ENCODE measurements around the gene DLL1.

The DLL1 gene

GRCh38 chr6:170234419-170234818 lies 56.5 kb downstream of the DLL1 start:
- Histone ChIP-seq H3K9me3 (replicated peaks; ENCODE audit: insufficient read depth, low read length) (no peaks in the 10 kb centered on the region), H3K4me3 (ENCODE audit: low read length) (peak overlapping the region; percentile 42; the same call in 1 of the 2 replicates), H4K20me1 (ENCODE audit: insufficient read depth, low read length) (no peaks in the 10 kb centered on the region), H3K79me2 (ENCODE audit: low read length) (no peaks in the 10 kb centered on the region), H3K4me2 (ENCODE audit: low read depth, low read length) (peak overlapping the region; percentile 50; the same call in 1 of the 2 replicates), H2AFZ (ENCODE audit: low read length) (peak overlapping the region; percentile 8; the same call in 1 of the 2 replicates), H3K27ac (ENCODE audit: low read length) (no peak overlapping the region), H3K4me1 (ENCODE audit: low read length) (no peaks in the 10 kb centered on the region), H3F3A (ENCODE audit: insufficient read depth, low read length) (no peaks in the 10 kb centered on the region), H3K36me3 (replicated peaks; ENCODE audit: insufficient read depth, low read length) (no peaks in the 10 kb centered on the region), H3K9me2 (replicated peaks; ENCODE audit: insufficient read depth, low read length) (no peaks in the 10 kb centered on the region), H3K27me3 (replicated peaks; ENCODE audit: insufficient read depth, low read length) (no peaks in the 10 kb centered on the region; the same call in 1 of the 2 replicates), H3K9ac (ENCODE audit: low read length) (no peak overlapping the region)
- TF ChIP-seq, protein P1, sequence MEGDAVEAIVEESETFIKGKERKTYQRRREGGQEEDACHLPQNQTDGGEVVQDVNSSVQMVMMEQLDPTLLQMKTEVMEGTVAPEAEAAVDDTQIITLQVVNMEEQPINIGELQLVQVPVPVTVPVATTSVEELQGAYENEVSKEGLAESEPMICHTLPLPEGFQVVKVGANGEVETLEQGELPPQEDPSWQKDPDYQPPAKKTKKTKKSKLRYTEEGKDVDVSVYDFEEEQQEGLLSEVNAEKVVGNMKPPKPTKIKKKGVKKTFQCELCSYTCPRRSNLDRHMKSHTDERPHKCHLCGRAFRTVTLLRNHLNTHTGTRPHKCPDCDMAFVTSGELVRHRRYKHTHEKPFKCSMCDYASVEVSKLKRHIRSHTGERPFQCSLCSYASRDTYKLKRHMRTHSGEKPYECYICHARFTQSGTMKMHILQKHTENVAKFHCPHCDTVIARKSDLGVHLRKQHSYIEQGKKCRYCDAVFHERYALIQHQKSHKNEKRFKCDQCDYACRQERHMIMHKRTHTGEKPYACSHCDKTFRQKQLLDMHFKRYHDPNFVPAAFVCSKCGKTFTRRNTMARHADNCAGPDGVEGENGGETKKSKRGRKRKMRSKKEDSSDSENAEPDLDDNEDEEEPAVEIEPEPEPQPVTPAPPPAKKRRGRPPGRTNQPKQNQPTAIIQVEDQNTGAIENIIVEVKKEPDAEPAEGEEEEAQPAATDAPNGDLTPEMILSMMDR (IDR thresholded peaks at IDR 0.05; ENCODE audit: low read length) = no peak
- TF ChIP-seq EZH2phosphoT487 (IDR thresholded peaks at IDR 0.05; ENCODE audit: low read length) (no peak), EZH2 (optimal IDR thresholded peaks at IDR 0.05; ENCODE audit: low read depth, low read length) (no peak)
- DNase-seq = no peak

GRCh38 chr6:170233286-170234205 lies 57.3 kb downstream of the DLL1 start:
- no peaks in the 10 kb centered on the region; the same call in 1 of the 2 replicates for H3K27me3 ChIP-seq (replicated peaks; ENCODE audit: insufficient read depth, low read length)
- no peak overlapping the region for H3K27ac ChIP-seq (ENCODE audit: low read length)
- no peaks in the 10 kb centered on the region for H3K79me2 ChIP-seq (ENCODE audit: low read length)
- H3K9me2 ChIP-seq (replicated peaks; ENCODE audit: insufficient read depth, low read length) = no peaks in the 10 kb centered on the region
- H3K9ac ChIP-seq (ENCODE audit: low read length) = no peak overlapping the region
- H3K4me2 ChIP-seq (ENCODE audit: low read depth, low read length) = peak overlapping the region; percentile 50; the same call in 1 of the 2 replicates
- TF ChIP-seq, protein P1 (IDR thresholded peaks at IDR 0.05; ENCODE audit: low read length) = no peak
- TF ChIP-seq EZH2 (optimal IDR thresholded peaks at IDR 0.05; ENCODE audit: low read depth, low read length) (no peak), EZH2phosphoT487 (IDR thresholded peaks at IDR 0.05; ENCODE audit: low read length) (no peak)
- H3K9me3 ChIP-seq (replicated peaks; ENCODE audit: insufficient read depth, low read length) = no peaks in the 10 kb centered on the region
- no peaks in the 10 kb centered on the region for H3F3A ChIP-seq (ENCODE audit: insufficient read depth, low read length)
- DNase-seq = no peak
- H3K4me1 ChIP-seq (ENCODE audit: low read length) = no peaks in the 10 kb centered on the region
- no peaks in the 10 kb centered on the region for H3K36me3 ChIP-seq (replicated peaks; ENCODE audit: insufficient read depth, low read length)
- no peaks in the 10 kb centered on the region for H4K20me1 ChIP-seq (ENCODE audit: insufficient read depth, low read length)
- H3K4me3 ChIP-seq (ENCODE audit: low read length) = peak overlapping the region; percentile 42; the same call in 1 of the 2 replicates
- no peak overlapping the region for H2AFZ ChIP-seq (ENCODE audit: low read length)

Measured in MM.1S (cell line).